HG03095 (cell line): Measurements from ENCODE around the gene PML.

Experiments used
- ATAC-seq: cut with Tn5 transposase; IDR thresholded peaks from one replicate; pipeline ENCODE4 v1.9.1; 2021; ENCODE audit warnings: moderate library complexity; ENCODE audit not compliant: unreplicated experiment

PML gene

DNA sequence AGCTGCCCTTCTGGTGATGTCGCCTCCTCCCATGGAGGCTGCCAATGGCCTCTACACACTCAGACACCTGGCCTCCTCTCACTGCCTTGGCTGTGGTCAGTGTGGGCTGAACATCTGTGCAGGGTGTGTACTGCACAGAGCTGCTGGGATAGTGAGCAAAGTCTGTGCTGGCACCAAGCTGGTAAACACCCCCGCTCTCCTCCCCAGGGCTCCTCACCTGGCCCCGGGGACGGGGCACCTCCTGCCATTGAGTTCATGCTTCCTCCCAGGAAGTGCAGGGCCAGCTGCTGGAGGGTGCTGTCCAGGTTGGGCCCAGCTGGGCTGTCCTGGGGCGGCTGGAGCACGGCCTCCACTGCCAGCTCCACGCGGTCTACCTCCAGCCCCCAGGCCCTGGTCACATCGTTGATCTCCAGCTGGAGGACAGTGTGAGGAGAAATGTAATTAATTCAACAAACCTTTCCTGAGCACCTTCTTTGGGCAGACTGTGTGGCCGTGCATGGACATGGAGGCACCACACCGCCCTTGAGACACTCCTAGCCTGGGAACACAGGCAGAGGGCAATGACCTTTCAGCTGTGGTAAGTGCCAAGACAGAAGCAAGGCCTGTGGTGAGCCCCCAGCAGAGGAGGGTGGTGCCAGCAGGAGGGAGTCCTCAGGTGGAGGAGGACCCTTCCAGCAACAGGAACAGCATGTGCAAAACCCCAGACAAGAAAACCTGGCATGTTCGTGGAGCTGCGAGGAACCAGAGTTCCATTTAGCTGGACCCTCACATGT lies 9.2 kb upstream of the PML start:
- ATAC-seq: no peak

DNA sequence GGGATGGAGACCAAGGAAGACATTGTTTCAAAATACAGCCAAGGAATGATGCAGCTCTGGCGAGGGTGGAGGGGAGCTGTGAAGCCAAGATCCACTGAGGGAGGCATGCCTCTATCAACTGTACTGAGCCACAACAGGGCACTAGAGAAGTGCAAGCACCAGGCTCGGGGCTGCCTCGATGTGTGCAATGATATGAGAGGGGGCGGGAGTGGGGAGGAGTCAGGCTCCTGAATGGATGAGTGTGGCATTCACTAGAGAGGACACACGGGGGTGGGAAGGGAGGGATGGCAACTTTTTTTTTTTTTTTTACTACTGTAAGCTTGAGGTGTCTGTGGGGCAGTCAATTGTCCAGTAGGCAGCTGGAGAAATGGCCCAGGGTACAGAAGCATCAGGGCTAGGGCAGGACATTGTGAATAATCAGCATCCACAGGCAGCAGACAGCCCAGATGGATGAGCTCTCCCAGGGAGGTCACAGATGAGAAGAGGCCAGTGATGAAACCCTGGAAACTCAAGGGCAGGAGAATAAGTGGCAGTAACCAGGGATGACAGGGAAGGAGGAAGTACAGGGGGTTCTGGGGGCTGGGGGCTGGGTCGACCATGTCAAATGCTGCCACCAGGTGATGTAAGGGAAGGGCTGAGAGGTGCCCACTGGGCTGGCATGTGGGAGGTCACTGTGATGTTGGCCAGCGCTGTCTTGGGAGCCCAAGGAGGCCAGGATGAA lies 8.3 kb upstream of the PML start:
- no peak for ATAC-seq

DNA sequence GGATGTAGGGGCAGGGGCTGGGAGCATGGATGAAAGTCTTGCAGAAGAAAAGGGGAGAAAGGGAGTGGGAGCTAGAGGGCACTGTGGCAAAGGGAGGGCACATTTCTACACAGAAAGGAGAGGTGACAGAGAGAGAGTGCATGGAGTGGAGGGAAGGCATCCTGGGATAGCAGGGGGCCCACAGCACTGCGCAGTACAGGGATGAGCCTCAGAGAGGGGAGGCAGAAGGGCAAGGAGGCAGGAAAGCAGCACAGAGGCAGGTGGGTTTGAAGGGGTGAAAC lies 7.8 kb upstream of the PML start:
- ATAC-seq: no peak

DNA sequence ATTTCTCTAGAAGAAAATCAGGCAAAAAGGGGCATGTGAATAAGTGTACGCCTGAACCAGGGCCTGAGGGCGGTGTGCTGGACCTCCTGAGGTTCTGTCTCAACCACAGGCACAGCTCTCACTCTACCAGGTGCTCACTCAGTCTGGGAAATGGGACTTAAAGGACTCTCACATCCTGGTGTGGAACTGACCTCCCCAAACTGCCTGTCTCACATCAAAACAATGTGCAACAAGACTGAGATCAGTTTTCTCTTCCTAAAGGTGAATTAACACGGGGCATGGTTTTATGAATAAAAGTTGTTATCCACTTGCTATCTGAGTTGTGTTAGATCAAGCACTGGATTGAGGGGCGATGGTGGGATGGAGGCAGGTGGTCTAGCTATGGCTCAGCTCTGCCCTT lies 7.3 kb upstream of the PML start:
- ATAC-seq: no peak

DNA sequence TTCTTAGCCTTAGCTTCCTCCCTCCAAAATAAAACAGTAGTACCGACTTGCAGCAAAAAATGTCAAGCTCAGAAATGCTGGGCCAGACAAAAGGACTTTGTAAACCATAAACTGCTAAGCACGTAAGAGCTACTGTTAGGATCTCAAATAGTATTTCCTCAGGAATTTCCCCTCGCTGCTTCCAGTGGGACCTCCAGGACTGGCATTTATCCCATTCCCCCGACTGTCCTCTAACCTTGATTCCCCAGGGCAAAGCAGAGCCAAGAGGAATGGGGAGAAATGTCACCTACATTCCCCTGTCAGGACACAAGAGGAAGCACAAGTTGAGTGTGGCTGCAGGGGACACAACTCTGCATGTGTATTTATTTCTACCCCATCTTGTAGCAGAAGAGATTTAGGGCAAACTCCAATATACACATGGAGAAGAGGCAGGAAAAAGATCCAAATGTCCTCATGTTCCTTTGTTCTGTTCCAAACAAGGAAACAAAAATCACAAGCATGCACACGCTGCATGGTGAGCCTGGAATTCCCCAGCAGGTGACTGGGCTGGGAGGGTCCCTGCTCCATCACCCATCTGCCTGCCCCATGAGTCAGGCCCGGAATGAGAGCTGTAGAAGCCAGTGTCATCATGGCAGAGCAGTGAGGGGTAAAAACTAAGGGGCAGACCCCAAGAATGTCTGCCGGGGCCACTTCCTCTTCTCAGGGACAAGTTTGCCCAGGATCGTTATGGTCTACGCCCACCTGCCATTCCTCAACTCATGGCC lies 6.7 kb upstream of the PML start:
- no peak for ATAC-seq

DNA sequence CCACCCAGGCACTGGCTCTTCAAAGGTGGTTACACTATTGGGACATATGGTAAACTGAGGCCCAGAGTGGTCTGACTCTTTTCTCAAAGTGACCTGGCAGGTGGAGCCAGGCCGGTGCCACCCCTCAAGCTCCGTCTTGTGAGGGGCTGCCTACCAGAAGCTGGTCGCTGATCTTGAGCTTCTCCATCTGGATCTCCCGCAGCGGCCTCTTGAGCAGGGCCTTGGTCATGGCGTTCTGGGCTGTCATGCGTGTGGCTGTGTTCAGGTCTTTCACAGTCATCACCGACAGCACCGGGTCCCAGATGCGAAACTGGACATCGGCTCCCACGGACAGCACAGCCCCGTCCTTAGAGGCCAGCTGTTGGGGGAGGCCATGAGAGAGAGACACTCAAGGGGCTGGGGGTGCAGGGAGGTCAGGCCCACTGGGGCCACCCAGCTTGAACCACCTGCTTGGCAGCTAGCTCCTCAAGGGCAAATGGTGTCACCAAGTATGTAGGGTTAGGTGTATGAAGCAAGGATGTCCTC lies 6.0 kb upstream of the PML start:
- no peak for ATAC-seq

DNA sequence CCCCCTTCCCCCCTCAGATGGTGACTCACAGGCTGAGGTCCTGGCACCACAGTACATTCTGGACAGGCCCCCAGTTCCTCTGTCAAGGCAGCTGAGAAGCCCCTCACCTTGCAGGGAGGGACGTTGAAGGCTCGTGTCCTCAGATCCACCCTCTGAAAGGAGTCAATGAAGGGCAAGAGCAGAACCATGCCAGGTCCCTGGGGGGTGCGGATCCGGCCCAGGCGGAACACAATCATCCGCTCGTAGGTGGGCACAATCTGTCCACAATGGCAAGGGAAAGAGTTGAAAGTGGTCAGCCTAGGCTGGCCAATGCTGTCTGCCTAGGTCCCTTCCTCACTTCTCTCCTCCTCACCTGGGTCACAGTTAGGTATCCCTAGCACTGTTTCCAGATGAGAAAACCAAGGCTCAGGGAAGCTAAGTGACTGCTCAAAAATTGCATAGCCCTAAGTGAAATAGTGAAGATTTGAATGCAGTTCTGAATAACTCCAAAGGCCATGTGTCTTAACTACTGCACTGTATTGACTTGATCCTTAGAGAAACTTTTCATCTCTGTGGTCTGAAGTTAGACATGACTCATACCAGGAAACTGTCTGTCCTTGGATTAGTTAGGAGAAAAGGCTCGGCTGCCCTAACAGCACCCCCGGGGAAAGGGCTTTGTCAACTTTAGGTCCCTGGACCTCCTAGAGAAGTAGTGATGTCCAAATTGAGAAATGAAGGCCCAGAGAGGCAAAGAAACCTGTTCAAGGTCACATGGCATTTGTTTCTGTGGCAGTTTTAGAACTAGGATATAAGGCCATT lies 5.3 kb upstream of the PML start:
- no peak for ATAC-seq

DNA sequence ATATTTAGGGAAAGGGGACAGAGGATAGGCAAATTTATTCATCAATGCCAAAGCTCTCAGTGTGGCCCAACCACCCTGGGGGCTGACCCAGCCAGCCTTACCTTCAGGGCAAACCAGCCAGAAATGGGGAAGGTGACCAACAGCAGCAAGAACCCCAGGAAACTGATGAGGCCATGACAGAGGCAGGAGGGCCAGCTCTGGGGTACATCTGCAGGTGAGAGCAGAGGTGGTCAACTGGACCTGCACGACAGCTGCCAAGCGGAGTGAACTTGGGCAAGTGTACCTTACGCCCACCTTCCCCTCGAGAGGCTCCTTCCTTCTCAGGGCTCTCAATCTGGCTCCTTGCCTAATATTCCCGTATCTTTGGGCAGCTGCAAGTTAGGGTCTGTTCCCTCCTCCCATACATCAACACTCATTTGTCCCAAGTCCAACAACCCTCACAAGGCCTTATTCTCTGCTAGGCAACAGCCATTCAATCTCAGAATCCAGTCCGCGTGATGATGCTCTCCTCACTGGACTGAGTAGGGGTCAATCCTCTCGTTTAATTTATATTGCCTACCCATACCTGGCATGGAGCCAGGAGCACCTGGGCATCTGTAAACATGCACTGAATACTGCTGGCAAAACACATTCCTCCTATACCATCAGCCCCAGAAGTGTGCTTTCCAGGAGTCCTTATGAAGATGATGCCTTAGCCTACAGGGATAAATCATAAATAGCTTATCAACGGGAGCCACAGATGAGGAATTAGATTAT lies 4.1 kb upstream of the PML start:
- ATAC-seq: no peak

DNA sequence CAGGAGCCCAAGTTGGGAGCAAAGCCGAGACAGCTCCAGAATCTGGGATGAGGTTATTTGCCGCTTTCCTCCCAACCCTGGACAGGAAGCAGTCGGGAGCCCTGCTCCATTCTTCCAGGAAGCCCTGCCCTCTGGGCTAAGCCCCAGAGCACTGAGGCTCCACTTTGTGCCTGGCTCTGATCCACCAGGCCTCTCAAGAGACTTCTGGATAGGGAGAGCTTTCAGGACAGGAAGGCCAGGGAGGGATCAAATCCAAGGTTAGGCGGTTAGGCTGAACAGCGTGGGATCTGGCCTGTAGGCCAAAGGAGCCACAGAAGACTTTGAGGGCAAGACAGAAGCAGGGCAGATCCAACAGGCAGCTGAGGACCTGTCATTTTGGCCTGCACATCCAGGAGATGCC lies 3.3 kb upstream of the PML start:
- no peak for ATAC-seq

DNA sequence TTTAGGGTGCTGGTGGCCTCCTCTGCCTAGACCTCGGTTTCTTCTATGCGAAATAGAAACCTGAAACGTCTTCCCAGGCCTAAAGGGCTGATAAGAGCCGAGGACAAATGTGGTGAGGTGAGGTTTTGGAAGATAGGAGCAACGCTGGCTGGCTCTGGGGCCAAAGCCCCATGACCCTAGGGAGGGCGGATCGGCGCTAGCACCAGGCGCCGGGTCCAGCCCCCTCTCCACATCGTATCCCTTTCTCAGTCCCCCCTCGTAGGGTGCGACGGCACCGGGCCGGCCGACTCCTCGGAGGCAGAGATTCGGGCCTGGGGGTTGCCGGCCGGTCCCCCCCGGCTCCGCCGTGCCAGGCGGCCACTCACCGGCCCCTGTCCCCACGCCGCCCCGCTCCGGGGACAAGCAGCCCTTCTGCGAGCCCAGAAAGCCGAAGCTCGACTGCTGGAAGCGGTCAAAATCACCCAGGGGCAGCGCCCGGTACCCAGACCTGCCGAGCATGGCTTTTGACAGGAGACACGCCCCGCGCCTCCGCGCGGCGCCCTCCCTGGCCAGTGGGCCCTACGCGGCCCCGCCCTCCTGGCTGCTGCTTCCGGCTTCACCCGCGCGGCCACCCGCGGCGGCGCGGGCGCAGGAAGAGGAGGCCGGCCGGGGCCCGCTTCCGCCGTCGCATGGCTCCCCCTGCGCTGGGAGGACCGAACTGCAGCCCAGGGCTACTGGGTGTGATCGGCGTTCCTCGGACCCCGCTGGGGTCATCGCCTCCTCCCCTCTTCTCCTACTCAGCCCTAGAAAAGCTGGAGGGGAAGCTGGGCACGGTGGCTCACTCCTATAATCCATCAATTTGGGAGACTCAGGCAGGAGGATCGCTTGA lies 2.6 kb upstream of the PML start, which contains the start of gene STOML1:
TSS of gene STOML1 (minus strand) at position 570 of the 868 bp plus-strand sequence. CDS start at position 498, 72 bp downstream.
- peak; percentile 59 for ATAC-seq

DNA sequence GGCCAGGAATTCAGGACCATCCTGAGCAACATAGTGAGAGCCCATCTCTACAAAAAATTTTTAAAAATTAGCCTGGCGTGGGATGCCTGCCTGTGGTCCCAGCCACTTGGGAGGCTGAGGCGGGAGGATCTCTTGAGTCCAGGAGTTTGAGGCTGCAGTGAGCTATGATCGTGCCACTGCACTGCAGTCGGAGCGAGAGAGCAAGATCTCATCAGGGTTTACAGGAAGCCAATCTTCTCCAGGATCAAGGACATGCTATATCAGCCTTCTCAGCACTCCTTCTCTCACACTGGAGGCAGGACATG lies 2.0 kb upstream of the PML start:
- no peak for ATAC-seq

DNA sequence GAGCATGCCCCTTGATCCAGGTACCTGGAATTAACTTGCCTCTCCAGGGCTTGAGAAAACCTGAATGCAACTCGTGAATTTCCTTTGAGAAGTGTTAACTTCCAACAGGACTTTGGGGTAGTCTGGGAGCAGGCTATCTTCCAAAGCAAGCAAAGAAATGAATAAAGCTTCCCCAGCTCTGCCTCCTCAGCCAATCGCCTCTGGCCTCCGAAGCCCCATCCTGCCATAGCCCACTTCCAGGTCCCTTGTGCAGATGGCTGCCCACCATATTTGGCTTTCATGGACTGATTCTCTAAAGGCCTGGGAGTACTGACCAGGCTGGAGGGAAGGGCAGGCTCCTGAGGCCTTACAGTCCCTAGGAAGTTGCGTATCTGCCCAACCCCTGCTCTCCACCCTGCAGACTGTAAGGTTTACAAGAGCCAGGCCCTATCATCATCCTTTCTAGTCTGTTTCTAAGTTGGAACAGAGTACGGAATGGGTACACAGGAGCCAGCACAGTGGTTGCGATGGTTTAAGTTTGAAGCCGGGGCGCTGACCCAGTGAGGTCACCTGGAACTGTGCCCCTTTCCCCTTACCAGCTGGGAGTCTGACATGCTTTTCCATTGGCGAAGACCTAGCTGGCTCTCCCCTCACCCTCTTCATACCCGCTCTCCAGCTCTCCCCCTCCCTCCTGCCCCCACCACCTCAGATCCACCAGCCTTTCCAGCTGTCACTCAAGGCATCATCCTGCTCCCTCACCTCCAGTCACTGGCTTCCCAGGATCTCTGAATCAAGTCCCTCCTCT lies 1.1 kb upstream of the PML start:
- no peak for ATAC-seq

DNA sequence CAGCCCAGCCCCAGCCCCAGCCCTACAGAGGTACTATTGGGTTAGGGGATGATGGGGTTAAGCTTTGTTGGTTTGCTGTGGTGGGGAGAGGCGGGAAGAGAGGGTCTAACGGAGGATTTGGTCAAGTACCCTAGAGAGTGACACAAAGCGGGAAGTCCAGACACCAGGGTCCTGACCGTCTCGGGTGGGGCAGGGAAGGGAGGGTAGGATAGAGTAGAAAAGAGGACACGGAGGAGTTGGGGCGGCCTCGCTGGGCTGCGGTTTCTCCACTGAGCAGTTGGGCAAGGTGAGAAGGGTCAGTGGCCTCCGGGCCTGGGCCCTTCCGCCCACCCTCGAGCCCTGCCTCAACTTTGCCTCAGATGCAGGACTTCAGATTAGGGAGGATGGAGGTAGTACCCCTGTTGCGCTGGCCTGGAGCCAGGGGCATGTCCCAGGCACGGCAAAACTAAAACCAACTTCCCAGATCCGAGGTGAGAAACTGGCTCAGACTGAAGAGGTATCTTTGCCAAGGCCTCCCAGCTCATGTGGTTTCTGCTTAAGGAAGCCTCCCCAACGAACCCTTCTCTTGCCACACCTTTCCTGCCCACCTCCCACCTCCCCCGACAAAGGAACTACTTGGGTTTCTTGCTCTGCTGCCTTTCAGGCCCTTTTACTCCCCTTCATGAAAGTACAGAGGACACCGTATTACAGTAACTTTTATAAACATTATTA lies 551 bp downstream of the PML start:
- ATAC-seq: no peak

DNA sequence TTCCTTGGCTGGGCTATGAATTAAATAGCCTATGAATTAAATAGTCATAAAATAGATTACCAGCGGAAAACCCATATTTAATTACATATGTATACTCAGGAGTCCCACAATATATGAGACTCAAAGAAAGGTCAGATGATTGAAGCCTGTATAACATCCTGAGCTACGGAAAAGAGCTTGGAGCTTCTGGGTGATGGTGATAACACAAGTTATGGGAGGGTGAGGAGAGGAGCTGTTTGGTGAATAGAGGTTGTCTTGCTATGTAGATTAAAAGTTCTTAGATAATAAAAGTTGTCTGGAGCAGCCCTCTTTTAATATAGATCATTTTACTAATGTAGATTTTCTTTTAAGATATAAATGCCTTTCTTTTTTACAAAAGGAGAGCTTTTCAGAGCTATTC lies 1.8 kb downstream of the PML start:
- ATAC-seq: no peak

DNA sequence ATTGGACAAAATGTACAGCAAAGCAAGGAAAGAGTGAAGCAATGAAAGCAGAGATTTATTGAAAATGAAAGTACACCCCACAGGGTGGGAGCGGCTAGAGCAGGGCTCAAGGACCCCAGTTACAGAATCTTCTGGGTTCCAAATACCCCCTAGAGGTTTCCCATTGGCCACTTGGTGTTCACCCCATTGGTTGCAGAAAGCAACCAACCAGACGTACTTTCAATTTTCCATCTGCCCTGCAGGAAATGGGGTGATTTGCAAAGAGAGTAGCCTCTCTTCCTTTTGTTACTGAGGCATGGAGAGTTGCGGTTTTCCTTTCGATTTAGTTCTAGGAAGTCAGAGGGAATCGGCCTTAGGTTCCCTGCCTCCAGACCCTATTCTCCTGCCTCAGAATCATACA lies 2.4 kb downstream of the PML start:
- ATAC-seq: no peak

DNA sequence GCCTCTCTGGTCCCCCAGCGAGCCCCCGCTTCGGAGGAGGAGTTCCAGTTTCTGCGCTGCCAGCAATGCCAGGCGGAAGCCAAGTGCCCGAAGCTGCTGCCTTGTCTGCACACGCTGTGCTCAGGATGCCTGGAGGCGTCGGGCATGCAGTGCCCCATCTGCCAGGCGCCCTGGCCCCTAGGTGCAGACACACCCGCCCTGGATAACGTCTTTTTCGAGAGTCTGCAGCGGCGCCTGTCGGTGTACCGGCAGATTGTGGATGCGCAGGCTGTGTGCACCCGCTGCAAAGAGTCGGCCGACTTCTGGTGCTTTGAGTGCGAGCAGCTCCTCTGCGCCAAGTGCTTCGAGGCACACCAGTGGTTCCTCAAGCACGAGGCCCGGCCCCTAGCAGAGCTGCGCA lies 3.5 kb downstream of the PML start:
- ATAC-seq: no peak

DNA sequence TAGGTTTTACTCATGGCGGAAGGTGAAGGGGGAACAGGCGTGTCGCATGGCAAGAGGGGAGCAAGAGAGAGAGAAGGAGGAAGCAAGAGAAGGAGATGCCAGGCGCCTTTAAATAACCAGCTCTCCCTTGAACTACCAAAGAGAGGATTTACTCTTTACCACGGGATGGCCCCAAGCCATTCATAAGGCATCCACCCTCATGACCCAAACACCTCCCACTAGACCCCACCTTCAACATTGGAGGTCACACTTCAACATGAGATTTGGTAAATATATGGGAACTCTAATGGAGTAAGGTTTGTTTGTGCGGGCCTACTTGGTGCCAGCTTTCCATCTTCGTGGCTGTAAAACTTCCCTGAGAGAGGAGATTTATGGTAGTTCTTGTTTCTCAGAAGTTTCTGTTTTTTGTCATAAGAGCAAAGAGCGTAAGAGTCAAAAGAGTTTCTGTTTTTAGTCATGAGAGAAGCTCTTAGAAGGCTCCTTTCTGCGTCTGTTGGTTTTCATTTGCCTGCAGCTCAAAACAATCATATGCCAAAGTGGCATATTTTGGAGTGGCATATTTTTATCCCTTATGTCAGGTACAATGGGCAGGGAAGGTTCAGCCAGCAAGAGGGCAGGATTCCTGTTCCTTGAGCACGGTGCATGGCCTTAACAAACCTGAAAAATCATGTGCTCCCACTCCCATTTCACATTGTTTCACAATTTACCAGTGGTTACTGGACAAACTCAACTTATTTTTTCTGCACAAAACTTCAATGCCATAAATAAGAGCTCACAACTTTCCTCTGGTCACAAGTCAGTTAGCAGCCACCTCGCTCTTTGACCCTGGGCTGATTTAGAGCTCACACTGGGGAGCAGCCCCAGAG lies 12.5 kb downstream of the PML start:
- no peak for ATAC-seq
